Fibroblast of villous mesenchyme (primary cell): ENCODE results near the gene KRT74. TPM values are rescaled to one million over a fixed set of nuclear protein-coding genes. Genes with fewer than 3 reads are reported as not detected.

Source experiments
- DNase-seq: peaks from one replicate; pipeline ENCODE4 v3.0.0-alpha.2; 2010; ENCODE audit warnings: low read depth
- H3K4me3 ChIP-seq: 2 replicates; pipeline ENCODE4 v1.5.1; 2011; ENCODE audit warnings: low read depth, mild to moderate bottlenecking, low read length
- CTCF ChIP-seq: IDR thresholded peaks from 2 replicates; pipeline ENCODE4 v1.5.1; 2012; ENCODE audit warnings: low read depth, mild to moderate bottlenecking, low read length; ENCODE audit not compliant: insufficient read depth
- total RNA-seq: library from RNA; depleted of rRNA; stranded (reverse); fragments of >200 nt; gene quantifications from 2 replicates; pipeline ENCODE4 v1.2.3, GENCODE V29; 2012

KRT74 gene
- total RNA-seq, 1 donor = not detected

DNA sequence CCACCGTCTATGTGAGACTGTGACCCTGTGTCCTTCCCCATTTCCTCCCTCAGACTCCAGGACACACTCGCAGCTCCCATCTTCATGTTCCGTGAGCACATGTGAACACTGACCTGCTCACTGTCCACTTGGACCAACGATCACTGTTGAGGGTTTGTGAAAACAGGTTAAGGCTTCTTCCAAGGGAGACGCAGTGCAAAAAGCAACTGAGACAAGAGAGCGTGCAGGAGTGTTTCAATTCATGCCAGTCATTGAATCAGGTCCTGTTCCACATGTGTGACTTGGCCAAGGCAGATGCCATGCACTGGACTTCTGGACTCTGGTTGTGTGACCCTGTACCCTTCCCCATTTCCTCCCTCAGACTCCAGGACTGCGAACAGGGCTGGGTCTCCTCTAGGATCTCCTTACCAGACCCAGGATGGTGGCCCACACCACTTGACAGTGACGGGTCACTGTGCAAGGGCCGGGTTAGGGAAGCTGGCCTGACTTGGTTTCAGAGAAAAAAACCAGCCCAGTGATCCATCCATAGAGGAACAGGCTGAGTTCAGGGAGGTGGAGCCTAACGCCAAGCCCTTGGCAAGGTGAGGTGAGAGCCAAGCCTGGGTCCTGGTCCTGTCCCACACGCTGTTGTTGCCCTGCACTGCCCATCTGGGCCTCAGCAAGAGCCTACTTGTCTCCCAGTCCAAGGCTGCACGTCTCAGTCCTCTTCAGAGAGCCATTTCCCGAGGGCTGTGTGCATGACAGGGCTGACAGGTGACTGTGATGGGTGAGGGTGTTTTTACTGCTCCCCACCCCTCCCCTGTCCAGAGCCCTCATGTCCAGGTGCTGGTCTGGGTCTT lies 47.8 kb downstream of the KRT74 start:
- TF ChIP-seq CTCF = no peak
- no peak overlapping the region for H3K4me3 ChIP-seq
- DNase-seq = no peak

- no peak for TF ChIP-seq CTCF
Observed at GRCh38 chr12:52524898-52525591, 48.6 kb downstream of the KRT74 start.

GRCh38 chr12:52524241-52524897 lies 49.3 kb downstream of the KRT74 start:
- no peak for TF ChIP-seq CTCF
- H3K4me3 ChIP-seq = no peak overlapping the region
- DNase-seq = no peak

More at GRCh38 chr12:52524898-52525591, 48.6 kb downstream of the KRT74 start:
- DNase-seq = no peak
- no peak overlapping the region for H3K4me3 ChIP-seq

- no peak for DNase-seq
- TF ChIP-seq CTCF = no peak
- H3K4me3 ChIP-seq = no peak overlapping the region
Observed at GRCh38 chr12:52523824-52524223, 49.8 kb downstream of the KRT74 start.

- no peak overlapping the region for H3K4me3 ChIP-seq
- no peak for TF ChIP-seq CTCF
- no peak for DNase-seq
Observed at GRCh38 chr12:52522346-52523011, 51.2 kb downstream of the KRT74 start.

DNA sequence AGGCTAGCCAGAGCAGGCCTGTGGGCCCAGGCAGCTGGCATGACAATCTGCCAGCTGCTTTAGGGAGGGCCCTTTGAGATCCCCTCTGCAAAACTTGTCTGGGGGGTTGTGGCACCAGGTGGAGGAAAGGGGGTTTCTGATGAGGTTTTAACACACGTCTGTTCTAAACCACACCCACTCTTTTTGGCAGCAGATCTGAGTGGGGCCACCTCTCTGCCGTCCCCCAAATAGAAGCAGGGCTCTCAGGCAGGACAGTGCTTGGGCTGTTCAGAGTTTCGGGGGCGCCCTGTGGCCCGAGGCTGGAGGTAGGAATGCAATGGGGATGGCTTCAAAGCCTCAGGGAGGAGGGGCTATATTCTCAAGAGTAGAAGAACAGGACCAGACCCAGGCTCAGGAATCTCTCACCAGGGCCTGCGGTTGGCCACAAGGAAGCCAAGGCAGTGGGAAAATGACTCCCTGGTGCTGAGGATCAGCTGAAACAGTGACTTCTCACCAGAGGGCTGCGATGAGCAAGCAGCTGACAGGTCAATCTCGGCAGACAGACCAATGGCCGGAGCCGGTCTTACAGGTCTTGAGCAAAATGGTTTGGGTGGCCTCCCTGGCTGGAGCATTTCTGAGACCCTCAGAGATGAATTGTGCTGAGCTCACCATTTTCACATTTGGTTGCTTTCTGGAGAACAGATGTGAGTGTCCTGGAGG lies 51.9 kb downstream of the KRT74 start:
- no peak for DNase-seq
- no peak overlapping the region for H3K4me3 ChIP-seq
- TF ChIP-seq CTCF = no peak
